WERI-Rb-1 (cell line): ENCODE measurements around the gene DNAAF1.

Experiments
- DNase-seq: peaks from one replicate; pipeline ENCODE4 v3.0.0-alpha.2; 2020
- H3K27ac ChIP-seq: fragments of 250-450 bp; sonication (Bioruptor Pico); 2 replicates; pipeline ENCODE4 v1.5.1; 2020; ENCODE audit warnings: mild to moderate bottlenecking, moderate library complexity
- H3K27me3 ChIP-seq: fragments of 250-450 bp; sonication (Bioruptor Pico); 2 replicates; pipeline ENCODE4 v1.5.1; 2021; ENCODE audit warnings: mild to moderate bottlenecking, low read depth, moderate library complexity; ENCODE audit not compliant: insufficient read depth, severe bottlenecking
- H3K36me3 ChIP-seq: fragments of 250-450 bp; sonication (Bioruptor Pico); 2 replicates; pipeline ENCODE4 v1.5.1; 2020; ENCODE audit warnings: mild to moderate bottlenecking, moderate library complexity
- H3K4me3 ChIP-seq: 2 replicates; pipeline ENCODE4 v1.5.1; 2011; ENCODE audit warnings: low read depth, mild to moderate bottlenecking, control low read depth, low read length
- H3K9me3 ChIP-seq: fragments of 250-450 bp; sonication (Bioruptor Pico); 2 replicates; pipeline ENCODE4 v1.5.1; 2021; ENCODE audit warnings: mild to moderate bottlenecking, moderate library complexity; ENCODE audit not compliant: severe bottlenecking
- CTCF ChIP-seq: IDR thresholded peaks from 2 replicates; pipeline ENCODE4 v1.5.1; 2011; ENCODE audit warnings: low read depth, mild to moderate bottlenecking, control low read depth, inconsistent platforms, low read length

The DNAAF1 gene

GRCh38 chr16:84104231-84104630 is 40.9 kb upstream of the DNAAF1 start:
- no peaks in the 10 kb centered on the region for H3K9me3 ChIP-seq
- no peak overlapping the region for H3K27ac ChIP-seq
- DNase-seq, result no peak
- no peak for TF ChIP-seq CTCF
- no peaks in the 10 kb centered on the region for H3K27me3 ChIP-seq
- H3K36me3 ChIP-seq, result no peaks in the 10 kb centered on the region; the same call in 1 of the 2 replicates
- H3K4me3 ChIP-seq, result no peak overlapping the region

- no peak for DNase-seq
- no peaks in the 10 kb centered on the region for H3K27me3 ChIP-seq
- no peaks in the 10 kb centered on the region for H3K9me3 ChIP-seq
- H3K27ac ChIP-seq, result no peak overlapping the region
- no peak overlapping the region for H3K4me3 ChIP-seq
- no peak for TF ChIP-seq CTCF
- H3K36me3 ChIP-seq, result no peaks in the 10 kb centered on the region
Measured at GRCh38 chr16:84105301-84105815, 39.8 kb upstream of the DNAAF1 start.

- Histone ChIP-seq H3K27ac (no peak overlapping the region), H3K9me3 (no peaks in the 10 kb centered on the region), H3K27me3 (no peaks in the 10 kb centered on the region), H3K4me3 (no peak overlapping the region), H3K36me3 (no peaks in the 10 kb centered on the region)
- TF ChIP-seq CTCF, result no peak
- no peak for DNase-seq
Measured at GRCh38 chr16:84105948-84106740, 39.0 kb upstream of the DNAAF1 start.

GRCh38 chr16:84107921-84108320 is 37.2 kb upstream of the DNAAF1 start:
- Histone ChIP-seq H3K4me3 (no peak overlapping the region), H3K27ac (no peak overlapping the region), H3K27me3 (no peaks in the 10 kb centered on the region), H3K36me3 (no peaks in the 10 kb centered on the region), H3K9me3 (no peaks in the 10 kb centered on the region)
- no peak for TF ChIP-seq CTCF
- DNase-seq, result no peak

GRCh38 chr16:84109598-84110335 is 35.3 kb upstream of the DNAAF1 start:
- TF ChIP-seq CTCF, result no peak
- Histone ChIP-seq H3K4me3 (no peak overlapping the region), H3K27ac (no peak overlapping the region), H3K36me3 (no peaks in the 10 kb centered on the region), H3K9me3 (no peaks in the 10 kb centered on the region), H3K27me3 (no peaks in the 10 kb centered on the region)
- no peak for DNase-seq
